Keratinocyte (primary cell): ENCODE measurements around the gene HDAC9. TPM values are rescaled to one million over a fixed set of nuclear protein-coding genes. Genes with fewer than 3 reads are reported as not detected.

Experiments used
- DNase-seq: peaks from one replicate; pipeline ENCODE4 v3.0.0-alpha.2; 2011; ENCODE audit warnings: low read depth, missing footprints, low spot score
- FAIRE-seq: peaks from 2 replicates; lab custom pipeline; 2011; peaks lifted over from hg19 to GRCh38; lab: Jason Lieb, UNC
- H2AFZ ChIP-seq: 2 replicates; pipeline ENCODE4 v1.6.0; 2012; ENCODE audit warnings: low read length, control low read depth, inconsistent platforms; ENCODE audit not compliant: control insufficient read depth
- H3K27ac ChIP-seq: 2 replicates; pipeline ENCODE4 v1.5.1; 2011; ENCODE audit warnings: low read length; ENCODE audit not compliant: control insufficient read depth, insufficient read depth
- H3K27me3 ChIP-seq: 3 replicates; pipeline ENCODE4 v1.6.0; 2011; ENCODE audit warnings: low read length; ENCODE audit not compliant: control insufficient read depth, insufficient read depth; ENCODE audit errors: extremely low read depth
- H3K36me3 ChIP-seq, 2 experiments: 2 replicates in 1 of 2; 3 replicates in 1 of 2; pipeline ENCODE4 v1.5.1; 2011; ENCODE audit warnings: low read length in 2 of 2, mild to moderate bottlenecking in 1 of 2; ENCODE audit not compliant: control insufficient read depth in 2 of 2, insufficient read depth in 2 of 2; ENCODE audit errors: extremely low read depth in 1 of 2
- H3K4me1 ChIP-seq: 3 replicates; pipeline ENCODE4 v1.5.1; 2011; ENCODE audit warnings: low read length; ENCODE audit not compliant: control insufficient read depth, insufficient read depth; ENCODE audit errors: extremely low read depth
- H3K4me2 ChIP-seq: 3 replicates; pipeline ENCODE4 v1.6.0; 2011; ENCODE audit warnings: low read depth, low read length; ENCODE audit not compliant: control insufficient read depth, insufficient read depth; ENCODE audit errors: extremely low read depth
- H3K4me3 ChIP-seq, 3 experiments: fragments of 200-600 bp in 1 of 3; sonication (generic) in 1 of 3; 2 replicates in 2 of 3; 3 replicates in 1 of 3; pipeline ENCODE4 v1.5.1; 2011 to 2016; ENCODE audit warnings: low read length in 3 of 3, mild to moderate bottlenecking in 3 of 3, control low read depth in 2 of 3, inconsistent platforms in 1 of 3, low read depth in 1 of 3, mixed read lengths in 1 of 3, mixed run types in 1 of 3, moderate library complexity in 1 of 3; ENCODE audit not compliant: control insufficient read depth in 2 of 3, insufficient read depth in 2 of 3; ENCODE audit errors: extremely low read depth in 1 of 3
- H3K79me2 ChIP-seq: 2 replicates; pipeline ENCODE4 v1.6.0; 2012; ENCODE audit warnings: low read length; ENCODE audit not compliant: control insufficient read depth, insufficient read depth
- H3K9ac ChIP-seq: 3 replicates; pipeline ENCODE4 v1.6.0; 2011; ENCODE audit warnings: low read length; ENCODE audit not compliant: control insufficient read depth, insufficient read depth; ENCODE audit errors: extremely low read depth
- H3K9me1 ChIP-seq: 3 replicates; pipeline ENCODE4 v1.6.0; 2011; ENCODE audit warnings: low read length; ENCODE audit not compliant: control insufficient read depth, insufficient read depth; ENCODE audit errors: extremely low read depth
- H3K9me3 ChIP-seq: 2 replicates; pipeline ENCODE4 v1.5.1; 2012; ENCODE audit warnings: low read depth, low read length; ENCODE audit not compliant: control insufficient read depth
- H4K20me1 ChIP-seq: 3 replicates; pipeline ENCODE4 v1.6.0; 2011; ENCODE audit warnings: low read length; ENCODE audit not compliant: control insufficient read depth, insufficient read depth; ENCODE audit errors: extremely low read depth
- EZH2 ChIP-seq: IDR thresholded peaks from one replicate; pipeline ENCODE4 v1.6.1; 2012; ENCODE audit warnings: inconsistent platforms, mild to moderate bottlenecking, low read length, moderate library complexity
- dilution Hi-C: fragments of 300-500 bp; cut with MboI; formaldehyde crosslinking; loops from one replicate; pipeline ENCODE4 v1.7.0; 2020; ENCODE audit warnings: low sequenced_read_pairs; ENCODE audit not compliant: extremely low pct_ligation_motif_present
- polyA plus RNA-seq, 5 experiments: library from polyadenylated mRNA; depleted of rRNA in 3 of 5; stranded (reverse) in 3 of 5; stranded (forward) in 1 of 5; unstranded in 1 of 5; fragments of >200 nt; gene quantifications; 1 replicate in 1 of 5; 2 replicates in 3 of 5; 3 replicates in 1 of 5; pipeline versions ENCODE4 v1.2.1 to v1.2.3, GENCODE V29; 2011 to 2012; ENCODE audit warnings: missing spikeins in 2 of 5, low read depth in 1 of 5, low replicate concordance in 1 of 5
- TF ChIP-seq, protein P1 (sequence below), 3 experiments: IDR thresholded peaks in 1 of 3; conservative IDR thresholded peaks in 1 of 3; optimal IDR thresholded peaks in 1 of 3; 2 replicates in 2 of 3; 3 replicates in 1 of 3; pipeline versions ENCODE3 to v1.5.1; 2011; ENCODE audit warnings: low read length in 3 of 3, mild to moderate bottlenecking in 3 of 3, moderate library complexity in 2 of 3, control low read depth in 1 of 3, inconsistent platforms in 1 of 3; ENCODE audit not compliant: insufficient read depth in 2 of 3; ENCODE audit errors: extremely low read depth in 1 of 3

HDAC9 gene
- polyA plus RNA-seq, 1 donor (not counting 4 experiments of a cell fraction or from before 2014, with no cell fraction given) = 24.6 TPM

DNA sequence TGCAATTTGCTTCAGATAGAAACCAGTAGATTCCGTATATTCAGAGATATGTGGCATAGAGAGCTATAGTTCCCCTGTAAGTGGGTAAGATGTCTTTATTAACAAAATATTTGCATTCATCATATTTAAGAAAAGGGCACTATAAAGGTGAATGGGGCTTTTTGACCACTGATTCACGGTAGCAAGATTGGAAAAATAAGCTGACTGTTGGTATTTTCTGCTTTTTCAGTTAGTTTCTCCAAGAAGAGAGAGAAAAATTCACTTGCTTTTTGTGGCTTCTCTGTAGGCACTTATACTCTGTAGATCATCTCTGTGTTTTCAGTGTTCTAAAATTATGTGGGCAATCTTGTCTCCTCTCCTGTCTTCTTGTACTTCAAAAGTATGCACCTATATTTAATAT lies 376.8 kb downstream of the HDAC9 start:
- H3K4me3 ChIP-seq = no peak overlapping the region
- DNase-seq (no peak), FAIRE-seq (no peak)
- no peaks in the 10 kb centered on the region for H3K9me3 ChIP-seq
- H3K79me2 ChIP-seq = no peaks in the 10 kb centered on the region
- H3K9ac ChIP-seq = no peak overlapping the region
- no peaks in the 10 kb centered on the region for H4K20me1 ChIP-seq
- dilution Hi-C loops = no loop called here
- H3K27ac ChIP-seq = no peak overlapping the region
- TF ChIP-seq, protein P1, sequence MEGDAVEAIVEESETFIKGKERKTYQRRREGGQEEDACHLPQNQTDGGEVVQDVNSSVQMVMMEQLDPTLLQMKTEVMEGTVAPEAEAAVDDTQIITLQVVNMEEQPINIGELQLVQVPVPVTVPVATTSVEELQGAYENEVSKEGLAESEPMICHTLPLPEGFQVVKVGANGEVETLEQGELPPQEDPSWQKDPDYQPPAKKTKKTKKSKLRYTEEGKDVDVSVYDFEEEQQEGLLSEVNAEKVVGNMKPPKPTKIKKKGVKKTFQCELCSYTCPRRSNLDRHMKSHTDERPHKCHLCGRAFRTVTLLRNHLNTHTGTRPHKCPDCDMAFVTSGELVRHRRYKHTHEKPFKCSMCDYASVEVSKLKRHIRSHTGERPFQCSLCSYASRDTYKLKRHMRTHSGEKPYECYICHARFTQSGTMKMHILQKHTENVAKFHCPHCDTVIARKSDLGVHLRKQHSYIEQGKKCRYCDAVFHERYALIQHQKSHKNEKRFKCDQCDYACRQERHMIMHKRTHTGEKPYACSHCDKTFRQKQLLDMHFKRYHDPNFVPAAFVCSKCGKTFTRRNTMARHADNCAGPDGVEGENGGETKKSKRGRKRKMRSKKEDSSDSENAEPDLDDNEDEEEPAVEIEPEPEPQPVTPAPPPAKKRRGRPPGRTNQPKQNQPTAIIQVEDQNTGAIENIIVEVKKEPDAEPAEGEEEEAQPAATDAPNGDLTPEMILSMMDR (optimal IDR thresholded peaks at IDR 0.05 in 1 of 3, IDR thresholded peaks at IDR 0.05 in 1 of 3, conservative IDR thresholded peaks at IDR 0.05 in 1 of 3; ENCODE audit: extremely low read depth in 1 of 3, insufficient read depth in 2 of 3, low read length in 3 of 3) = no peak
- TF ChIP-seq EZH2 = no peak
- no peaks in the 10 kb centered on the region for H3K9me1 ChIP-seq
- no peak overlapping the region for H2AFZ ChIP-seq
- no peaks in the 10 kb centered on the region for H3K27me3 ChIP-seq
- H3K4me2 ChIP-seq = no peak overlapping the region
- no peaks in the 10 kb centered on the region for H3K4me1 ChIP-seq
- no peaks in the 10 kb centered on the region for H3K36me3 ChIP-seq

DNA sequence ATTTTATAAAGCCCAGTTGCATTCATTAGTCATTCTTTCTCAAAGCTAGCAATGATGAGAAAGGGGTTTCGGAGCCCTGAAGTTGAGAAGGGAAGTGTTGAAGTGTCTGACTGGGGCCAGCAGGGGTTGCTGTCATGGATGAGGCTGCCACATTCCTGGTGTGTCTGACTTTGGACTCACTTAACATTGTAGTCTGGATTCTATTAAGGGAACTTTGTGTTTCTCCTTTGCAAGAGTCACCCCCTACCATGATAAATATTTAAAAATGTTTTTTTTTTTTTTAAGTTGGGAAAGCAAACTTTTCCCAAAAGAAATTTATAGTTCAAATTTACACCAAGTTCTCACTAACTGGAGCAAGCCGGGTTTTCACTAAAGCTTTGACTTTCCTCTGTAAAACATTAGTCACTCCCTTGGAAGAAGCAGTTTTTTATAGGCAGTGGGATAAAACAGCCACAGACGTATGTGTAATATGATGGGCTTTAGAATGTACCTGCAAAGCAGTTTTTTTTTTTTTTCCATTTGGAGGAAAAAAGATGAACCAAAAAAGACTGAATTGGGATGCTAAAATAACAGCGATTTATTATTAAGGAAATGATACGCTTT lies 378.3 kb downstream of the HDAC9 start:
- FAIRE-seq = peak; percentile 26
- no peaks in the 10 kb centered on the region for H3K27me3 ChIP-seq

More for the DNA sequence above, 378.3 kb downstream of the HDAC9 start:
- dilution Hi-C loops = no loop called here
- H3K9me1 ChIP-seq = no peaks in the 10 kb centered on the region
- no peaks in the 10 kb centered on the region for H3K4me1 ChIP-seq
- H3K9me3 ChIP-seq = no peaks in the 10 kb centered on the region
- H2AFZ ChIP-seq = no peak overlapping the region
- no peak overlapping the region for H3K4me3 ChIP-seq
- H3K79me2 ChIP-seq = no peaks in the 10 kb centered on the region
- no peak overlapping the region for H3K27ac ChIP-seq
- TF ChIP-seq EZH2 = no peak
- TF ChIP-seq, protein P1 (optimal IDR thresholded peaks at IDR 0.05 in 1 of 3, IDR thresholded peaks at IDR 0.05 in 1 of 3, conservative IDR thresholded peaks at IDR 0.05 in 1 of 3; ENCODE audit: extremely low read depth in 1 of 3, insufficient read depth in 2 of 3, low read length in 3 of 3) = peak; percentile 28 to 62 (median 60)
- no peak for DNase-seq
- no peak overlapping the region for H3K9ac ChIP-seq
- H4K20me1 ChIP-seq = no peaks in the 10 kb centered on the region
- no peak overlapping the region for H3K4me2 ChIP-seq
- no peaks in the 10 kb centered on the region for H3K36me3 ChIP-seq
